GM12891 (cell line): ENCODE measurements around the gene DDX19B.
"Not testable (repeated sequence)": the region's sequence is repeated elsewhere in the genome, so short reads cannot be mapped to it uniquely, and the experiment has no call there.

ENCODE experiments used
- PAX5 ChIP-seq: IDR thresholded peaks from 2 replicates; pipeline ENCODE4 v1.6.1; 2011; ENCODE audit warnings: low read length, moderate library complexity, mild to moderate bottlenecking; ENCODE audit not compliant: insufficient read depth, severe bottlenecking
- POLR2A ChIP-seq: IDR thresholded peaks from 2 replicates; pipeline ENCODE4 v1.6.1; 2011; ENCODE audit warnings: low read depth, low read length, control low read depth
- POLR2AphosphoS5 ChIP-seq: IDR thresholded peaks from 2 replicates; pipeline ENCODE4 v1.6.1; 2011; ENCODE audit warnings: low read depth, low read length, control low read depth
- POU2F2 ChIP-seq: IDR thresholded peaks from 2 replicates; pipeline ENCODE4 v1.6.1; 2011; ENCODE audit warnings: low read depth, mild to moderate bottlenecking, control low read depth, low read length, moderate library complexity
- SPI1 ChIP-seq: IDR thresholded peaks from 2 replicates; pipeline ENCODE4 v1.6.1; 2011; ENCODE audit warnings: low read depth, low read length, control low read depth
- TAF1 ChIP-seq: IDR thresholded peaks from 2 replicates; pipeline ENCODE4 v1.6.1; 2011; ENCODE audit warnings: low read depth, low read length, control low read depth

- not testable (repeated sequence) for TF ChIP-seq POLR2AphosphoS5, PAX5, POLR2A, TAF1, SPI1, POU2F2
These were observed 49.3 kb upstream of the DDX19B start for GRCh38 chr16:70249697-70250096.
